Measurements from ENCODE around the gene CLEC3B.

DNA sequence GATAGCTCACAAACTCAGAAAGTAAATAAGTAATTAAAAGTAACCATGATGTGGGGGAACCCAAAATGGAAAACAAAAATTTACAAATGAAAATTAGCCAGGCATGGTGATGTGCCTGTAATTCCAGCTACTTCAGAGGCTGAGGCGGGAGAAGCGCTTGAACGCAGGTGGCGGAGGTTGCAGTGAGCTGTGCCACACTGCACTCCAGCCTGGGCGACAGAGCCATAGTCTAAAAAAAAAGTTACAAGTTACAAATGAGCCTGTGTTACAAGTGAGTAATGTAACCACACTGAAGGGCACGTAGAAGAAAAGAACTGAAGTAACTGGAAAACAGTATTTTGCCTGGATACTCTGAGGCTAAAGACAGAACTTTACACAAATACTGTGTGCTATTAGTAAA is 38.8 kb upstream of the CLEC3B start:
- TF ChIP-seq, protein P1, sequence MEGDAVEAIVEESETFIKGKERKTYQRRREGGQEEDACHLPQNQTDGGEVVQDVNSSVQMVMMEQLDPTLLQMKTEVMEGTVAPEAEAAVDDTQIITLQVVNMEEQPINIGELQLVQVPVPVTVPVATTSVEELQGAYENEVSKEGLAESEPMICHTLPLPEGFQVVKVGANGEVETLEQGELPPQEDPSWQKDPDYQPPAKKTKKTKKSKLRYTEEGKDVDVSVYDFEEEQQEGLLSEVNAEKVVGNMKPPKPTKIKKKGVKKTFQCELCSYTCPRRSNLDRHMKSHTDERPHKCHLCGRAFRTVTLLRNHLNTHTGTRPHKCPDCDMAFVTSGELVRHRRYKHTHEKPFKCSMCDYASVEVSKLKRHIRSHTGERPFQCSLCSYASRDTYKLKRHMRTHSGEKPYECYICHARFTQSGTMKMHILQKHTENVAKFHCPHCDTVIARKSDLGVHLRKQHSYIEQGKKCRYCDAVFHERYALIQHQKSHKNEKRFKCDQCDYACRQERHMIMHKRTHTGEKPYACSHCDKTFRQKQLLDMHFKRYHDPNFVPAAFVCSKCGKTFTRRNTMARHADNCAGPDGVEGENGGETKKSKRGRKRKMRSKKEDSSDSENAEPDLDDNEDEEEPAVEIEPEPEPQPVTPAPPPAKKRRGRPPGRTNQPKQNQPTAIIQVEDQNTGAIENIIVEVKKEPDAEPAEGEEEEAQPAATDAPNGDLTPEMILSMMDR (conservative IDR thresholded peaks at IDR 0.05 in 1 of 2, IDR thresholded peaks at IDR 0.05 in 1 of 2; ENCODE audit: low read depth in 1 of 2, low read length in 2 of 2) = no peak
- no peak for TF ChIP-seq EZH2 (IDR thresholded peaks at IDR 0.05; ENCODE audit: low read length, missing control alignments)

All from fibroblast of lung (primary cell).